ENCODE data around the gene MACROD2. TPM values are rescaled to one million over a fixed set of nuclear protein-coding genes. Genes with fewer than 3 reads are reported as not detected.

Gene MACROD2
- total RNA-seq, 1 experiment from 2014 or later = 1.6 TPM

DNA sequence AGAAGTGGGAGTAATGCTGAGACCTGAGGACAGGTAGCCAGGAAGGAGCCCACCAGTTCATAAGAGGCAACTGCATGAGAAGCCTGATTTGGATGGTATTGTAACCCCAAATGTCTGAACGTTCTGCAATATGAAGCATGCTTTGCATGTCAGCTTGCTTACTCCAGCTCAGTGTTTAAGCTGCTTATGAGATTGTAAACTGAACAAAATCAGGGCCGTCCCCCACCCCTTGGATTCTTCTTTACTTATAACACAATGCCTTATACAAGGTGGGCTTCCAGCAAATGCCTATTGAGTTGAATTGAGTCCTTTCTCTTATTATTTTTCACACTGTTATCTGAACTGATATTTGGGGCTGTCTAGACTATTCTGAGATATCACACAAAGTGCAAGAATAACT, 1816.6 kb downstream of the MACROD2 start:
- WGBS (ENCODE audit: extremely low coverage, insufficient read length, low lambda C conversion rate) = no CpG with 5 or more reads among the region's 2 CpGs
- TF ChIP-seq, protein P1, sequence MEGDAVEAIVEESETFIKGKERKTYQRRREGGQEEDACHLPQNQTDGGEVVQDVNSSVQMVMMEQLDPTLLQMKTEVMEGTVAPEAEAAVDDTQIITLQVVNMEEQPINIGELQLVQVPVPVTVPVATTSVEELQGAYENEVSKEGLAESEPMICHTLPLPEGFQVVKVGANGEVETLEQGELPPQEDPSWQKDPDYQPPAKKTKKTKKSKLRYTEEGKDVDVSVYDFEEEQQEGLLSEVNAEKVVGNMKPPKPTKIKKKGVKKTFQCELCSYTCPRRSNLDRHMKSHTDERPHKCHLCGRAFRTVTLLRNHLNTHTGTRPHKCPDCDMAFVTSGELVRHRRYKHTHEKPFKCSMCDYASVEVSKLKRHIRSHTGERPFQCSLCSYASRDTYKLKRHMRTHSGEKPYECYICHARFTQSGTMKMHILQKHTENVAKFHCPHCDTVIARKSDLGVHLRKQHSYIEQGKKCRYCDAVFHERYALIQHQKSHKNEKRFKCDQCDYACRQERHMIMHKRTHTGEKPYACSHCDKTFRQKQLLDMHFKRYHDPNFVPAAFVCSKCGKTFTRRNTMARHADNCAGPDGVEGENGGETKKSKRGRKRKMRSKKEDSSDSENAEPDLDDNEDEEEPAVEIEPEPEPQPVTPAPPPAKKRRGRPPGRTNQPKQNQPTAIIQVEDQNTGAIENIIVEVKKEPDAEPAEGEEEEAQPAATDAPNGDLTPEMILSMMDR (conservative IDR thresholded peaks at IDR 0.05) = no peak

More for the DNA sequence above, 1816.6 kb downstream of the MACROD2 start:
- no peaks in the 10 kb centered on the region for H3K79me1 ChIP-seq (ENCODE audit: insufficient read depth, low read depth, low read length, poor library complexity, severe bottlenecking)
- Mint-ChIP-seq H3K36me3 (ENCODE audit: insufficient read depth in 1 of 3, low read depth in 3 of 3) (peaks cover 7 to 18% (median 12%) of the 10 kb centered on the region in 3 experiments; a peak in 6 of 7 replicates), H3K4me3 (no peak overlapping the region), H3K27ac (no peak overlapping the region), H3K4me1 (no peaks in the 10 kb centered on the region), H3K9me3 (peaks cover 11 to 15% of the 10 kb centered on the region in 2 experiments), H3K27me3 (ENCODE audit: low read depth) (no peaks in the 10 kb centered on the region; the same call in 1 of the 2 replicates)
- H3K23me2 ChIP-seq (ENCODE audit: insufficient read length, low read depth, low read length, poor library complexity, severe bottlenecking) = no peaks in the 10 kb centered on the region
- H2BK12ac ChIP-seq (ENCODE audit: insufficient read length, low read depth, low read length) = no peak overlapping the region
- H3K27me3 ChIP-seq (ENCODE audit: insufficient read depth, low read length) = no peaks in the 10 kb centered on the region
- DNase-seq = no peak
- H3T11ph ChIP-seq (ENCODE audit: low read length) = no peak overlapping the region
- no peak overlapping the region for H2BK15ac ChIP-seq (ENCODE audit: low read depth, low read length)
- H3K56ac ChIP-seq (ENCODE audit: insufficient read length, low read depth, low read length) = no peak overlapping the region
- H3K9ac ChIP-seq (ENCODE audit: extremely low read depth, insufficient read length, low read length) = no peak overlapping the region
- no peak overlapping the region for H3K4me2 ChIP-seq (ENCODE audit: insufficient read depth, insufficient read length, low read length)
- no peak overlapping the region for H2AK5ac ChIP-seq (ENCODE audit: insufficient read length, low read length)
- no peak overlapping the region for H4K91ac ChIP-seq (ENCODE audit: insufficient read length, low read depth, low read length)
- no peak overlapping the region for H4K5ac ChIP-seq (ENCODE audit: insufficient read length, low read depth, low read length)
- no peak overlapping the region for H2BK120ac ChIP-seq (ENCODE audit: low read depth, low read length, poor library complexity, severe bottlenecking)
- H3K23ac ChIP-seq (ENCODE audit: insufficient read length, low read depth, low read length) = no peak overlapping the region
- no peaks in the 10 kb centered on the region for H3K4me1 ChIP-seq (ENCODE audit: insufficient read depth, low read length)
- no peak overlapping the region for H3K14ac ChIP-seq (ENCODE audit: insufficient read depth, low read length)
- no peak overlapping the region for H2AFZ ChIP-seq (ENCODE audit: low read length)
- H3K18ac ChIP-seq (ENCODE audit: insufficient read length, low read depth, low read length) = no peak overlapping the region
- no peak overlapping the region for H2BK20ac ChIP-seq (ENCODE audit: low read depth, low read length, poor library complexity, severe bottlenecking)
- H3K27ac ChIP-seq (ENCODE audit: insufficient read length, low read depth, low read length) = no peak overlapping the region
- H3K79me2 ChIP-seq (ENCODE audit: insufficient read depth, low read length) = no peaks in the 10 kb centered on the region
- H3K4ac ChIP-seq (ENCODE audit: low read depth, low read length) = no peak overlapping the region
- no peaks in the 10 kb centered on the region for H3K9me3 ChIP-seq (ENCODE audit: control insufficient read depth, low read depth, low read length)
- H2BK5ac ChIP-seq (ENCODE audit: insufficient read length, low read length) = no peak overlapping the region
- H4K8ac ChIP-seq (replicated peaks; ENCODE audit: insufficient read length, low read depth, low read length) = no peak overlapping the region
- no peaks in the 10 kb centered on the region for H4K20me1 ChIP-seq (ENCODE audit: control insufficient read depth, insufficient read depth, insufficient read length)

All from H9 (cell line).